Mesodermal cell (in vitro differentiated cells): ENCODE results near the gene USP17L10.
"Not testable (repeated sequence)": the region's sequence is repeated elsewhere in the genome, so short reads cannot be mapped to it uniquely, and the experiment has no call there.

ENCODE experiments used
- H3K27ac ChIP-seq: 2 replicates; pipeline ENCODE4 v1.7.0; 2013; ENCODE audit warnings: mild to moderate bottlenecking, low read depth, low read length, moderate library complexity; ENCODE audit not compliant: severe bottlenecking
- H3K36me3 ChIP-seq: 2 replicates; pipeline ENCODE4 v1.7.1; 2013; ENCODE audit warnings: mild to moderate bottlenecking, low read length, moderate library complexity; ENCODE audit not compliant: control insufficient read depth, insufficient read depth
- H3K4me1 ChIP-seq: one replicate; pipeline ENCODE4 v1.7.1; 2013; ENCODE audit warnings: mild to moderate bottlenecking, low read length; ENCODE audit not compliant: insufficient read depth, control insufficient read depth, poor library complexity, severe bottlenecking
- H3K4me3 ChIP-seq: 2 replicates; pipeline ENCODE4 v1.7.0; 2013; ENCODE audit warnings: low read length, control low read depth, mild to moderate bottlenecking; ENCODE audit not compliant: insufficient read depth, poor library complexity, severe bottlenecking; ENCODE audit errors: extremely low read depth
- H3K9me3 ChIP-seq: 2 replicates; pipeline ENCODE4 v1.7.1; 2013; ENCODE audit warnings: mild to moderate bottlenecking, low read length, moderate library complexity; ENCODE audit not compliant: control insufficient read depth
- WGBS, 2 experiments: methylation state at CpG; one replicate each; pipeline ENCODE4 v1.1.5; 2013; ENCODE audit warnings: missing lambda C conversion rate in 2 of 2; ENCODE audit not compliant: insufficient coverage in 2 of 2; 5-methylcytosine and 5-hydroxymethylcytosine counted together

USP17L10 gene

GRCh38 chr4:9243579-9243978 is 33.1 kb downstream of the USP17L10 start, which contains the start of gene USP17L17:
Gene USP17L17 (plus strand): TSS chr4:9243879. CDS start chr4:9243879, 0 bp downstream.
- WGBS, 2 experiments: no CpG with 5 or more reads among the region's 14 CpGs
- not testable (repeated sequence) for H3K4me3 ChIP-seq, H3K9me3 ChIP-seq, H3K4me1 ChIP-seq, H3K27ac ChIP-seq, H3K36me3 ChIP-seq

GRCh38 chr4:9247953-9248680 is 37.7 kb downstream of the USP17L10 start, which contains the start of gene USP17L18:
Gene USP17L18 (plus strand): TSS chr4:9248630. CDS start chr4:9248630, 0 bp downstream.
- H3K4me3 ChIP-seq, H3K36me3 ChIP-seq, H3K4me1 ChIP-seq, H3K9me3 ChIP-seq, H3K27ac ChIP-seq: not testable (repeated sequence)
- 100% methylated on average over 4 of the region's 26 CpGs; no CpG with 5 or more reads in 1 of the 2 experiments for WGBS, 2 experiments

- WGBS, 2 experiments: no CpG with 5 or more reads among the region's 13 CpGs
- H3K4me1 ChIP-seq, H3K9me3 ChIP-seq, H3K36me3 ChIP-seq, H3K4me3 ChIP-seq, H3K27ac ChIP-seq: not testable (repeated sequence)
Measured at GRCh38 chr4:9253078-9253477, 42.6 kb downstream of the USP17L10 start, which contains the start of gene USP17L19. Gene USP17L19 (plus strand): TSS chr4:9253378. CDS start chr4:9253378, 0 bp downstream.

GRCh38 chr4:9257824-9258223 is 47.4 kb downstream of the USP17L10 start, which contains the start of gene USP17L20:
Gene USP17L20 (plus strand): TSS chr4:9258124. CDS start chr4:9258124, 0 bp downstream.
- H3K4me1 ChIP-seq, H3K27ac ChIP-seq, H3K9me3 ChIP-seq, H3K36me3 ChIP-seq, H3K4me3 ChIP-seq: not testable (repeated sequence)
- WGBS, 2 experiments: no CpG with 5 or more reads among the region's 15 CpGs
